DOHH2 (cell line): ENCODE data around the gene ZSCAN2.
"Not testable (repeated sequence)": the region's sequence is repeated elsewhere in the genome, so short reads cannot be mapped to it uniquely, and the experiment has no call there.

ENCODE experiments used
- H3F3A ChIP-seq: fragments of 200-600 bp; sonication (generic), shearing (Covaris generic); 2 replicates; pipeline ENCODE4 v1.6.0; 2016; ENCODE audit warnings: antibody characterized with exemption, mild to moderate bottlenecking; ENCODE audit not compliant: control insufficient read depth, insufficient read depth
- H3K27ac ChIP-seq: fragments of 200-600 bp; sonication (generic); 2 replicates; pipeline ENCODE4 v1.5.1; 2014; ENCODE audit warnings: low read depth, mild to moderate bottlenecking, low read length, moderate library complexity
- H3K27me3 ChIP-seq: fragments of 200-600 bp; sonication (generic); 2 replicates; pipeline ENCODE4 v1.6.1; 2014; ENCODE audit warnings: mild to moderate bottlenecking, low read length, mixed read lengths; ENCODE audit not compliant: control insufficient read depth
- H3K36me3 ChIP-seq: fragments of 200-600 bp; sonication (generic); 2 replicates; pipeline ENCODE4 v1.6.1; 2014; ENCODE audit warnings: mild to moderate bottlenecking, low read length, moderate library complexity, mixed read lengths; ENCODE audit not compliant: control insufficient read depth
- H3K4me1 ChIP-seq: fragments of 200-600 bp; sonication (generic); 2 replicates; pipeline ENCODE4 v1.6.1; 2014; ENCODE audit warnings: mild to moderate bottlenecking, low read length, mixed read lengths; ENCODE audit not compliant: control insufficient read depth
- H3K4me2 ChIP-seq: fragments of 200-600 bp; sonication (generic); 2 replicates; pipeline ENCODE4 v1.6.0; 2014; ENCODE audit warnings: mild to moderate bottlenecking, low read length, moderate library complexity
- H3K4me3 ChIP-seq: fragments of 200-600 bp; sonication (generic); 2 replicates; pipeline ENCODE4 v1.5.1; 2014; ENCODE audit warnings: mild to moderate bottlenecking, low read length, mixed read lengths
- H3K79me2 ChIP-seq: fragments of 200-600 bp; sonication (generic); 2 replicates; pipeline ENCODE4 v1.6.1; 2014; ENCODE audit warnings: mild to moderate bottlenecking, low read length, mixed read lengths; ENCODE audit not compliant: control insufficient read depth
- H3K9me2 ChIP-seq: fragments of 200-600 bp; sonication (generic); replicated peaks from 2 replicates; pipeline ENCODE4 v1.6.1; 2014; ENCODE audit warnings: mild to moderate bottlenecking, low read length, mixed read lengths; ENCODE audit not compliant: control insufficient read depth
- H3K9me3 ChIP-seq: fragments of 200-600 bp; sonication (generic); 2 replicates; pipeline ENCODE4 v1.6.1; 2014; ENCODE audit warnings: antibody characterized with exemption, low read length, mixed read lengths; ENCODE audit not compliant: control insufficient read depth, insufficient read depth
- H4K20me1 ChIP-seq: fragments of 200-600 bp; sonication (generic); 2 replicates; pipeline ENCODE4 v1.6.0; 2014; ENCODE audit warnings: low read depth, mild to moderate bottlenecking, antibody characterized with exemption, low read length, moderate library complexity; ENCODE audit not compliant: control insufficient read depth, insufficient read depth
- EZH2phosphoT487 ChIP-seq: fragments of 200-600 bp; sonication (generic); IDR thresholded peaks from 2 replicates; pipeline ENCODE4 v1.6.1; 2017; ENCODE audit warnings: borderline replicate concordance, mild to moderate bottlenecking, antibody characterized with exemption, low read length, moderate library complexity, mixed read lengths
- TF ChIP-seq, protein P1 (sequence below): fragments of 200-600 bp; sonication (generic); IDR thresholded peaks from one replicate; pipeline ENCODE4 v1.5.1; 2014; ENCODE audit warnings: antibody characterized with exemption, mild to moderate bottlenecking, low read depth, low read length; ENCODE audit not compliant: poor library complexity, severe bottlenecking

Gene ZSCAN2

DNA sequence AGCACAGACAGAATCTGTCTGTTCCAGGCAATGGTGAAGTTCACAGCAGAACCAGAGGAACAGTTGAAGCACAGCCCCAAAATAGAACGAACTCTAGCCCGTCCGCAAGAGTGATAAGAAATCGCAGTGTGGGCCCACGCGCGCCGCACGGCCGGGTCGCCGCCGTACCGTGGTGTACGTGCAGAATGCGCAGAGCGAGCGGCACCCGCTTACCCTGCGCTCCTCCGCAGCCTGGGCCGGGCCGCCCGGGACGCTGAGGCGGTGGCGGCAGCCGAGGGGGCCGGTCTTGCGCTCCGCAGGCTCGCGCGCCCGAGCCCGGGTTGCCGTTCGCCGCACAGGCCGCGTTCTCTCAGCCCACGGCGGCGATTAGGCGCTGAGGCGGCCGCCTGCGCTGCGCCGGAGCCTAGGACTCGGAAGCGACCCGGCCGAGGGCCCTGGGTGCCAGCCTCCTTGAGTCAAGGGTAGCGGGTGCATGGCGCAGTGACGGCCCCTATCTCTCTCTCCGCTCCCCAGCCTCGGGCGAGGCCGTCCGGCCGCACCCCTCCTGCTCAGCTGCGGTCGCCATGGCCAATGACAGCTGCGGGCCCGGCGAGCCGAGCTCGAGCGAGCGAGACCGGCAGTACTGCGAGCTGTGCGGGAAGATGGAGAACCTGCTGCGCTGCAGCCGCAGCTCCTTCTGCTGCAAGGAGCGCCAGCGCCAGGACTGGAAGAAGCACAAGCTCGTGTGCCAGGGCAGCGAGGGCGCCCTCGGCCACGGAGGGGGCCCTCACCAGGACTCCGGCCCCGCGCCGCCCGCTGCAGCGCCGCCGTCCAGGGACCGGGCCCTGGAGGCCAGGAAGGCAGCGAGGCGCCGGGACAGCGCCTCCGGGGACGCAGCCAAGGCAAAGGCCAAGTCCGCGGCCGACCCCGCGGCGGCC is 32.8 kb downstream of the ZSCAN2 start:
- no peak for TF ChIP-seq EZH2phosphoT487
- peak overlapping the region; percentile 91 for H3K4me2 ChIP-seq
- H4K20me1 ChIP-seq = no peaks in the 10 kb centered on the region
- H3K4me1 ChIP-seq = peaks cover 42% of the 10 kb centered on the region
- H3K4me3 ChIP-seq = peak overlapping the region; percentile 84
- H3K9me2 ChIP-seq = no peaks in the 10 kb centered on the region
- H3F3A ChIP-seq = peaks cover 17% of the 10 kb centered on the region
- no peak overlapping the region for H3K27ac ChIP-seq
- peaks cover 16% of the 10 kb centered on the region for H3K79me2 ChIP-seq
- peaks cover 15% of the 10 kb centered on the region for H3K36me3 ChIP-seq
- no peaks in the 10 kb centered on the region for H3K9me3 ChIP-seq
- H3K27me3 ChIP-seq = peaks cover 4% of the 10 kb centered on the region; the same call in 1 of the 2 replicates

DNA sequence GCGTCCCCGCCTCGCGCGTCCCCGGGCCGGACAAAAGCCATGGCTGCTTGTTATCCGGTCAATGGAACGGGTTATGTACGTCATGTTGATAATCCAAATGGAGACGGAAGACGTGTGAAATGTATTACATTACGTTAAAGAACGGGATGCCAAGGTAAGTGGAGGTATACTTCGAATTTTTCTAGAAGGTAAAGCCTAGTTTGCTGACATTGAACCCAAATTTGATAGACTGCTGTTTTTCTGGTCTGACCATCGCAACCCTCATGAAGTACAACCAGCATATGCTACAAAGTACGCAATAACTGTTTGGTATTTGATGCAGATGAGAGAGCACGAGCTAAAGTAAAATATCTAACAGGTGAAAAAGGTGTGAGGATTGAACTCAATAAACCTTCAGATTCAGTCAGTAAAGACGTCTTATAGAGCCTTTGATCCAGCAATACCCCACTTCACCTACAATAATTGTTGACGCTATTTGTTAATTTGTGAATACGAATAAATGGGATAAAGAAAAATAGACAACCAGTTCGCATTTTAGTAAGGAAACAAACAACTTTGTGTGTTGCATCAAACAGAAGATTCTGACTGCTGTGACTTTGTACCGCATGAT is 33.5 kb downstream of the ZSCAN2 start:
- Histone ChIP-seq H3K9me2 (no peaks in the 10 kb centered on the region), H4K20me1 (no peaks in the 10 kb centered on the region), H3K4me1 (peaks cover 42% of the 10 kb centered on the region), H3K36me3 (peaks cover 19% of the 10 kb centered on the region), H3K27ac (no peak overlapping the region), H3K4me3 (peak overlapping the region; percentile 84), H3K27me3 (peaks cover 4% of the 10 kb centered on the region; the same call in 1 of the 2 replicates), H3F3A (peaks cover 17% of the 10 kb centered on the region), H3K4me2 (peak overlapping the region; percentile 91), H3K9me3 (no peaks in the 10 kb centered on the region), H3K79me2 (peaks cover 16% of the 10 kb centered on the region)
- TF ChIP-seq EZH2phosphoT487 = no peak
- TF ChIP-seq, protein P1, sequence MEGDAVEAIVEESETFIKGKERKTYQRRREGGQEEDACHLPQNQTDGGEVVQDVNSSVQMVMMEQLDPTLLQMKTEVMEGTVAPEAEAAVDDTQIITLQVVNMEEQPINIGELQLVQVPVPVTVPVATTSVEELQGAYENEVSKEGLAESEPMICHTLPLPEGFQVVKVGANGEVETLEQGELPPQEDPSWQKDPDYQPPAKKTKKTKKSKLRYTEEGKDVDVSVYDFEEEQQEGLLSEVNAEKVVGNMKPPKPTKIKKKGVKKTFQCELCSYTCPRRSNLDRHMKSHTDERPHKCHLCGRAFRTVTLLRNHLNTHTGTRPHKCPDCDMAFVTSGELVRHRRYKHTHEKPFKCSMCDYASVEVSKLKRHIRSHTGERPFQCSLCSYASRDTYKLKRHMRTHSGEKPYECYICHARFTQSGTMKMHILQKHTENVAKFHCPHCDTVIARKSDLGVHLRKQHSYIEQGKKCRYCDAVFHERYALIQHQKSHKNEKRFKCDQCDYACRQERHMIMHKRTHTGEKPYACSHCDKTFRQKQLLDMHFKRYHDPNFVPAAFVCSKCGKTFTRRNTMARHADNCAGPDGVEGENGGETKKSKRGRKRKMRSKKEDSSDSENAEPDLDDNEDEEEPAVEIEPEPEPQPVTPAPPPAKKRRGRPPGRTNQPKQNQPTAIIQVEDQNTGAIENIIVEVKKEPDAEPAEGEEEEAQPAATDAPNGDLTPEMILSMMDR = no peak

DNA sequence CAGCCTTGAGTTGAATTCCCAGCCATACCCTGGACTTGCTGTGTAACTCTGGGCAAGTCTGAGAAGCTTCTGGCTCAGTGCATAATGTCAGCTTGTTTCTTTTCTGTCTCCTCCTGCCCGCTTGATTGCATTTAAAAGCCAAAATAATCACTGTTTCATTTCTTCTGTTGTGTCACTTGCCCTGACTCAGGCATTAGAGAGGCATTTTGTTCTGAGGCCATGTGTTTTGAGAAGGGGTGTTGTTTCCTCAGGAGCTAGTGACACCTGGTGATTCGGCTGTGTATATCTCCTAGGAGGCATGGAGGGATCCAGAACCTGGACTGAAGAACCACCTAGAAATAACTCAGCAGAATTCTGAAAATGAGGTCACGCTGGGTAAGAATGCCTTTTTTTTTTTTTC is 37.3 kb downstream of the ZSCAN2 start:
- Histone ChIP-seq H3K27ac (no peak overlapping the region), H3K36me3 (peaks cover 53% of the 10 kb centered on the region), H3K79me2 (peaks cover 2% of the 10 kb centered on the region; the same call in 1 of the 2 replicates), H4K20me1 (no peaks in the 10 kb centered on the region), H3K4me2 (no peak overlapping the region), H3K9me2 (no peaks in the 10 kb centered on the region), H3K27me3 (peaks cover 4% of the 10 kb centered on the region; the same call in 1 of the 2 replicates), H3K4me1 (peaks cover 24% of the 10 kb centered on the region), H3K9me3 (no peaks in the 10 kb centered on the region), H3K4me3 (no peak overlapping the region), H3F3A (peaks cover 20% of the 10 kb centered on the region)
- TF ChIP-seq, protein P1 = no peak
- no peak for TF ChIP-seq EZH2phosphoT487

DNA sequence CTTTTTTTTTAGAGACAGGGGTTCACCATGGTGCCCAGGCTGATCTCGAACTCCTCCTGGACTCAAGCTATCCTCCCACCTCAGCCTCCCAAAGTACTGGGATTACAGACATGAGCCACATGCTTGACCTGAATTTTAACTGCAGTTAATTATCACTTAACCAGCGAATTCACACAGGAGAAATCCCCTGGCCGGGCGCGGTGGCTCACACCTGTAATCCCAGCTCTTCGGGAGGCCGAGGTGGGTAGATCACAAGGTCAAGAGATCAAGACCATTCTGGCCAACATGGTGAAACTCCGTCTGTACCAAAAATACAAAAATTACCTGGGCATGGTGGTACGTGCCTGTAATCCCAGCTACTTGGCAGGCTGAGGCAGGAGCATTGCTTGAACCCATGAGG is 41.1 kb downstream of the ZSCAN2 start:
- H3K27ac ChIP-seq, H3K4me1 ChIP-seq, H4K20me1 ChIP-seq, H3K4me2 ChIP-seq, H3K9me2 ChIP-seq, H3F3A ChIP-seq, H3K27me3 ChIP-seq, H3K79me2 ChIP-seq, H3K9me3 ChIP-seq, H3K4me3 ChIP-seq: not testable (repeated sequence)
- H3K36me3 ChIP-seq = peaks cover 82% of the 10 kb centered on the region

DNA sequence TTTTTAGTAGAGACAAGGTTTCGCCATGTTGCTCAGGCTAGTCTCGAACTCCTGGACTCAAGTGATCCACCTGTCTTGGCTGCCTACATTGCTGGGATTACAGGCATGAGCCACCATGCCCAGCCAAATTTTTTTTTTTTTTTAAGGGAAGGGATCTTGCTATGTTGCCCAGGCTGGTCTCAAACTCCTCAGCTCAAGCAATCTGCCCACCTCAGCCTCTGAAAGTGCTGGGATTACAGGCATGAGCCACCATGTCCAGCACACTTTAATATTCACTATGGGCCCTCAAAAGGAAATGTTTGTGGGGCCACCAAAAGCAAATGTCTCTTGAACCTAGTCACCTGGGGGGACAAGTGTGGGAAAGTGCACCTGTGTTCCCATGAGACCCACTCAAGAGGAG is 41.8 kb downstream of the ZSCAN2 start:
- not testable (repeated sequence) for H3K27me3 ChIP-seq, H3K4me3 ChIP-seq, H3K4me1 ChIP-seq, H3K79me2 ChIP-seq, H3K9me2 ChIP-seq, H3K4me2 ChIP-seq, H3K9me3 ChIP-seq, H4K20me1 ChIP-seq, H3K27ac ChIP-seq, H3F3A ChIP-seq
- H3K36me3 ChIP-seq = peaks cover 89% of the 10 kb centered on the region
